ENCODE results near the gene ALKBH4.
A peak's percentile ranks its signal among the peaks of the same experiment; 100 is the strongest.
"Not testable (repeated sequence)": the region's sequence is repeated elsewhere in the genome, so short reads cannot be mapped to it uniquely, and the experiment has no call there.

Gene ALKBH4

DNA sequence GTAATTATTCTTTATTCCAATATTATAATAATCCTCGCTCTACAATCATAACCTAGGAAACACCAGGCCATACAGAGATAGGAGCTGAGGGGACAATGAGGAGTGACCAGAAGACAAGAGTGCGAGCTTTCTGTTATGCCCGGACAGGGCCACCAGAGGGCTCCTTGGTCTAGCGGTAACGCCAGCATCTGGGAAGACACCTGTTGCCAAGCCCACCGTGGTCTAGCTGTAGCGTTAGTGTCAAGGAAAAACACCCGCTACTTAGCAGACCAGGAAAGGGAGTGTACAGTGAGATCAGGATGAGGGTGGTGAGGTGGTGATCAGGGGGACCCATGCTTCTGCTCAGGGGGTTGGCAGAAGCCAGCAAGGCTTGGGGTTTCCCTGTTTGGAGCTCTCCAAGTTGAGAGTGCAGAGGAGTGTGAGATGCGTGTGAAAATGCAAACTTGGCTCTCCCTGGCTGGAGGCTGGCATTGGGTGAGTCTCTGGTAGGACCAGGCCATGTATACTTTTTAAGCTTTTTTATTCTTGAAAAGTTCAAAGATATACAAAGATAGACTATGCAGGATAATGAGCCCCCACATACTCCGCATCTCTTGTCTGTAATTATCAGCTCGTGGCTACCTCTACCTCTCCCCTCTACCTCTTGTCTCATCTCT lies 15.4 kb upstream of the ALKBH4 start:
- peak; percentile 33; the same call in 1 of the 2 replicates for TF ChIP-seq TCF4 (CRISPR knock-in tag; IDR thresholded peaks at IDR 0.05; ENCODE audit: borderline replicate concordance)

DNA sequence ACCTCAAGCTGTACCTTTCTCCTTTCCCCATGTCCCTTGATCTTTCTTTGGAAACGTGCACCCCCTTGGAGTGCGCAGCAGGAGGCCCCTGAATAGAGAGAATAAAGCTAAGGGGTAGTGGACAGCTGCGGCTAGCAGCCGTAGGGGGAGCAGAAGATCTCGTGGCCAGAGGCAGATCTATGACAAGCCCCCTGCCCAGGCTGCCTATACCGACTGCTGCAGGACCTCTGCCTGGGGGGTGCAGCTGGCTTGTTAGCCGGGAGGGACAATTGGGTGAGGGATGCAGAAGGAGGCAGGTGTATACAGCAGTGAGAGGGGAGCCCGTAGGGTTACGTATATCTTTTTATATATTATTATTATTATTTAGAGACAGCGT lies 14.5 kb upstream of the ALKBH4 start:
- peak; percentile 20 for ATAC-seq

More for the DNA sequence above, 15.4 kb upstream of the ALKBH4 start:
- ATAC-seq = peak; percentile 18; the same call in 2 of the 3 replicates

DNA sequence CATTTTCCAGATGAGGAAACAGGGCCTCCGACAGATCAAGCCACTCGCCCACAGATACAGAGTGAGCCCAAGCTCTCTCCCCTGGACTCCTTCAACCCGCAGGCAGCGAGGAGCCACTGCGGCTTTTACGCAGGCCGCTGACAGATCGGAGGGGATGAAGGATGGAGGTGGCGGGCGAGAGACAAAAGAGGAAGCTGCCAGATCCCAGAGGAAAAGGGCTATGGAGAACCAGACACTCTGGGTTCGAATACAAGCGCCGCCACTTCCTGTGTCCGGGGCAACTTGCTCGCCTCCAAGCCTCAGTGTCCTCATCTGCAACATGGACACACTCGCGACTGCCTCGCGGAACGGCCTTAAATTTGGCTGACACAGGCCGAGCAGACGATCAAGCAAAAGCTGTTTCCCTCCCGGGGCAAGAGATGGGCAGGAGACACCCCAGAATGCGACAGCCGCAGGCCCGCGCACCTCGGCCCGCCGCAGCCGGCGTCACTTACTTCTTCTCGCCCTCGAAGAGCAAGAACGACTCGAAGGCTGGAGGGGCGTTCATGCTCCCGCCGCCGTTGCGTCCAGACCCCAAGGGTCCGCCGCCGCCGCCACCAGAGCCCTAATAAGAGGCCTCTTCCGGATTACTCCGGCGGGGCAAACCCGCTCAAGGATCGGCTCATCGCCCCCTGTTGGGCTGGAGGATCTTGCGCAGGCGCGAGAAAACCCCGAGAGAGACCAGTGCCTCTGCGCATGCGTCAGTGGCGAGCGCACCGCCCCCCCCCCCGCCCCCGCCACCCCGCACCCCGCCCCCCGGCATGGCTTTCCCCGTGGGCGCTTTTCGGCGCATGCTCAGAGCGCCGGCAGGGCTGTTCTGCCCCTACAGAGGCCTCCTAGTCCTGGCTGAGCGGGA lies 13.9 kb upstream of the ALKBH4 start, which contains the start of gene POLR2J:
Gene POLR2J (minus strand): TSS at position 609 of the 895 bp plus-strand sequence. CDS start 62 bp downstream, at position 547.
- peak; percentile 84 for ATAC-seq

DNA sequence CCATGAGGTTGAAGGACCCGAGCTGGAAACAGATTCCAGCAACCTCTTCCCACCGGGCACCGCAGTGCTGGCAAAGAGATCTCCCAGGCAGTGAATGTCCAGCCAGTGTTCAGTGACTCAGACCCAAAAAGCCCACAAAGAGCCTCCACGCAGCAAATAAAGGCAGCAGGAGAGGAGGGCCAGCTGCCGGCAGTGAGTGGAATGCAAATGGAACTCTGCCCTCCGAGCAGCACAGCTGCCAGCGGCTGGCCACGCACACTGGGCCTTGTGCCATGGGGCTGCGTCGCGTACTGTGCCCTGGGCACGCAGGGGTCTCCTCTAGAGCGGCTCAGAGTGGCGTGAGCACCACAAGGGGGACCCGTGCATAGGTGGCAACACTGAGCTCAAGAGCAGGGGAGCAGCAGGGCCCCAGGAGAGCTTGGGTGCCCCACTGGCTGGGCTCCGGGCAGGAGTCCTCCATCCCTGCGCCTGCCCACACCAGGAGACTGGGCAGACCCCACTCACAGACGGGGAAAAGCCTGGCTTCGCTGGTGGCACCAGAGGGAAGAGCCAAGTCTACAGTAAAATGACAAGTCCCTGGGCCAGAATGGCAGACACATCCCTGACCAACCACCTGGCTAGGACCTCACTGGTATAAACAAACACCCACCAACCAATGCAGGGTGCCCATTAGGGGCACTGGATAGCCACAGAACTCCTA lies 10.2 kb upstream of the ALKBH4 start:
- ATAC-seq = peak; percentile 5; the same call in 2 of the 3 replicates

DNA sequence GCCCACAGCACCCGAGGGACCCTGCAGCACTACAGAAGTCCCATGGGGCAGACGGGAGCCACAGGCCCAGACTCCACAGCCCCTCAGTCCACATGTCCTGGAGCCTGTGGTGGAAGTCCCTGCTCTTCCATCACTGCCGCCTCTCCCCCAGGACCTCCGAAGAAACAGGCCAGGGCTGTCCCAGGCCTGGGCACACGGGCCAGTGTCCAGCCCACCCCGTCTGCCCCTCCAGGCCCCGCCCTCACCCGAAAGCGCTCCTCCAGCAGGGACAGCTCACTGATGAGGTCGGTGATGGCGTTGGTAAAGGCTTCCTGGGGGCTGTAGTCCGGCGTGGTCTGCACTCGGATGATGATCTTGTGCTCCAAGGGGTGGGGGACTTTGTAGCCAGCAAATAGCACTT lies 9.5 kb upstream of the ALKBH4 start:
- not testable (repeated sequence) for ATAC-seq

DNA sequence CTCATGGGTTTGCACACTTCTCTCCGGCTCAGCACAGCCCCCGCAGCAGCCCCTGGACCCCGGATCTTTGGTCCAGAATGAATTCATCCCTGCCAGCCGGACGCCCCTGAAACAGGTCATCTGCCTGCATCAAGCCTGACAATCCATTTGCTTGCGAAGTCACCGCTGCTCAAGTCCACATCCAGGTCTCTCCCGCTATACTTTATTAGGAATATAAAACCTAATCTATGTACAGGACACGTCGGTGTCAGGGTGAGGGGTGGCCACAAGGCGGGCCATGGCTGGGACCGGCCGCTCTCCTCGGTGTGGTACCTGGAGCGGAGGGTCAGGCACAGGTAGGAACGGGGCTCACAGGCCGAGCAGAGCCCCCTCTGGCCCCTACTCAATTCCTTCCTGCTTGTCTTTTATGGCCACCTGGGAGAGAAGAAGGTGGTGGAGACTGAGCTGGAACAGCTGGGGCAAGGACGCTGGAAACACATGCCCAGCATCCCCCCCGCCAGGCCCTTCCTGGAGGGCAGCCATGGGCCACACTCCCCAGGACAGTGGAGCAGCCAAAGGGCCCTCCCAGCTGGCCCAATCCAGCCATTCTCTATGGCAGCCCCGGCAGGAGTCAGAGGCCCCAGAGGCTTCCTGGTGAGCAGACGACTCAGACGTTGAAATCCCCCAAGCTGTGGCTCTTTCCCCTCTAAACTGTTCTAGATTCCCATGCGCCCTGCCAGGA lies 8.8 kb upstream of the ALKBH4 start:
- no peak for ATAC-seq
- TF ChIP-seq, protein P1, sequence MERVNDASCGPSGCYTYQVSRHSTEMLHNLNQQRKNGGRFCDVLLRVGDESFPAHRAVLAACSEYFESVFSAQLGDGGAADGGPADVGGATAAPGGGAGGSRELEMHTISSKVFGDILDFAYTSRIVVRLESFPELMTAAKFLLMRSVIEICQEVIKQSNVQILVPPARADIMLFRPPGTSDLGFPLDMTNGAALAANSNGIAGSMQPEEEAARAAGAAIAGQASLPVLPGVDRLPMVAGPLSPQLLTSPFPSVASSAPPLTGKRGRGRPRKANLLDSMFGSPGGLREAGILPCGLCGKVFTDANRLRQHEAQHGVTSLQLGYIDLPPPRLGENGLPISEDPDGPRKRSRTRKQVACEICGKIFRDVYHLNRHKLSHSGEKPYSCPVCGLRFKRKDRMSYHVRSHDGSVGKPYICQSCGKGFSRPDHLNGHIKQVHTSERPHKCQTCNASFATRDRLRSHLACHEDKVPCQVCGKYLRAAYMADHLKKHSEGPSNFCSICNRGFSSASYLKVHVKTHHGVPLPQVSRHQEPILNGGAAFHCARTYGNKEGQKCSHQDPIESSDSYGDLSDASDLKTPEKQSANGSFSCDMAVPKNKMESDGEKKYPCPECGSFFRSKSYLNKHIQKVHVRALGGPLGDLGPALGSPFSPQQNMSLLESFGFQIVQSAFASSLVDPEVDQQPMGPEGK (CRISPR knock-in tag; IDR thresholded peaks at IDR 0.05; ENCODE audit: borderline replicate concordance) = no peak
- TF ChIP-seq ESRRG (CRISPR knock-in tag; IDR thresholded peaks at IDR 0.05) (no peak), BACH2 (CRISPR knock-in tag; IDR thresholded peaks at IDR 0.05; ENCODE audit: borderline replicate concordance) (no peak), ZNF8 (CRISPR knock-in tag; IDR thresholded peaks at IDR 0.05) (no peak), ISL1 (CRISPR knock-in tag; IDR thresholded peaks at IDR 0.05) (no peak)

DNA sequence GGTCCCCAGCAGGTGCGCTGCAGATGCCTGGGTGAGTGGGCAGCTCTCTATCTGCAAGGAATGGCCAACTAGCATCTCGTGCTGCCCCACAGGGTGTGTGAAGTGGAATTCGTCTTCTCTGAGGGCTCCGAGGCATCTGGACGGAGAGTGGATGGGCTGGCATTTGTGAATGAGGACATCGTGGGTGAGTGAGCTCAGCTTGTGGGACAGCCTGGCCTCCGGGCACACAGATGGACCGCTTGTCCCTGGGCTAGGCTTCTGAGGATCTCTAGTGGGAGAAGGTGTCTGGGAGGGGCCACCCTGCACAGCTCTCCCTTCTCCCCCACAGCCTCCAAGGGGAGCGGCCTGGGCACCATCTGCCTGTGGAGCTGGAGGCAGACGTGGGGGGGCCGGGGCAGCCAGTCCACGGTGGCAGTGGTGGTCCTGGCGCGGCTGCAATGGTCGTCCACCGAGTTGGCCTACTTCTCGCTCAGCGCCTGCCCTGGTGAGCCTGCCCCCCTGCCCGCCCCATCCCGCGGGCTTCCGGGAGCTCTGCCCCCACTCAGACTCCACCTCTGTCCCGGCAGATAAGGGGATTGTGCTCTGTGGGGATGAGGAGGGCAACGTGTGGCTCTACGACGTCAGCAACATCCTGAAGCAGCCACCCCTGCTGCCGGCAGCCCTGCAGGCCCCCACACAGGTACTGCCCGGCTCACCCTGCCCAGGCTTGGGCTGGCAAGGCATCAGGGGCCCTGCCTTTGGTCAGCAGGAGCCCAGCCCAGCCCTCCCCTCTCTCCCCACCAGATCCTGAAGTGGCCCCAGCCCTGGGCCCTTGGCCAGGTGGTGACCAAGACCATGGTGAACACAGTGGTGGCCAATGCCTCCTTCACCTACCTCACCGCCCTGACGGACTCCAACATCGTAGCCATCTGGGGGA lies 7.7 kb upstream of the ALKBH4 start:
- no peak for ATAC-seq
- TF ChIP-seq ESRRG (CRISPR knock-in tag; IDR thresholded peaks at IDR 0.05) (no peak), ZFP3 (CRISPR knock-in tag; IDR thresholded peaks at IDR 0.05) (no peak), RARB (CRISPR knock-in tag; IDR thresholded peaks at IDR 0.05) (no peak), TOX (CRISPR knock-in tag; IDR thresholded peaks at IDR 0.05; ENCODE audit: borderline replicate concordance) (no peak), ARNTL (CRISPR knock-in tag; IDR thresholded peaks at IDR 0.05; ENCODE audit: borderline replicate concordance, low read depth) (no peak), ZNF8 (CRISPR knock-in tag; IDR thresholded peaks at IDR 0.05) (no peak), PPARA (CRISPR knock-in tag; IDR thresholded peaks at IDR 0.05; ENCODE audit: borderline replicate concordance) (no peak), OSR1 (CRISPR knock-in tag; IDR thresholded peaks at IDR 0.05) (no peak), SNAI2 (CRISPR knock-in tag; IDR thresholded peaks at IDR 0.05) (no peak), GLIS3 (CRISPR knock-in tag; IDR thresholded peaks at IDR 0.05) (no peak), ZC3H10 (CRISPR knock-in tag; IDR thresholded peaks at IDR 0.05) (no peak), ZNF70 (CRISPR knock-in tag; IDR thresholded peaks at IDR 0.05) (no peak)
- TF ChIP-seq, protein P2, sequence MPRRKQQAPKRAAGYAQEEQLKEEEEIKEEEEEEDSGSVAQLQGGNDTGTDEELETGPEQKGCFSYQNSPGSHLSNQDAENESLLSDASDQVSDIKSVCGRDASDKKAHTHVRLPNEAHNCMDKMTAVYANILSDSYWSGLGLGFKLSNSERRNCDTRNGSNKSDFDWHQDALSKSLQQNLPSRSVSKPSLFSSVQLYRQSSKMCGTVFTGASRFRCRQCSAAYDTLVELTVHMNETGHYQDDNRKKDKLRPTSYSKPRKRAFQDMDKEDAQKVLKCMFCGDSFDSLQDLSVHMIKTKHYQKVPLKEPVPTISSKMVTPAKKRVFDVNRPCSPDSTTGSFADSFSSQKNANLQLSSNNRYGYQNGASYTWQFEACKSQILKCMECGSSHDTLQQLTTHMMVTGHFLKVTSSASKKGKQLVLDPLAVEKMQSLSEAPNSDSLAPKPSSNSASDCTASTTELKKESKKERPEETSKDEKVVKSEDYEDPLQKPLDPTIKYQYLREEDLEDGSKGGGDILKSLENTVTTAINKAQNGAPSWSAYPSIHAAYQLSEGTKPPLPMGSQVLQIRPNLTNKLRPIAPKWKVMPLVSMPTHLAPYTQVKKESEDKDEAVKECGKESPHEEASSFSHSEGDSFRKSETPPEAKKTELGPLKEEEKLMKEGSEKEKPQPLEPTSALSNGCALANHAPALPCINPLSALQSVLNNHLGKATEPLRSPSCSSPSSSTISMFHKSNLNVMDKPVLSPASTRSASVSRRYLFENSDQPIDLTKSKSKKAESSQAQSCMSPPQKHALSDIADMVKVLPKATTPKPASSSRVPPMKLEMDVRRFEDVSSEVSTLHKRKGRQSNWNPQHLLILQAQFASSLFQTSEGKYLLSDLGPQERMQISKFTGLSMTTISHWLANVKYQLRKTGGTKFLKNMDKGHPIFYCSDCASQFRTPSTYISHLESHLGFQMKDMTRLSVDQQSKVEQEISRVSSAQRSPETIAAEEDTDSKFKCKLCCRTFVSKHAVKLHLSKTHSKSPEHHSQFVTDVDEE (CRISPR knock-in tag; IDR thresholded peaks at IDR 0.05) = no peak
- TF ChIP-seq, protein P3, sequence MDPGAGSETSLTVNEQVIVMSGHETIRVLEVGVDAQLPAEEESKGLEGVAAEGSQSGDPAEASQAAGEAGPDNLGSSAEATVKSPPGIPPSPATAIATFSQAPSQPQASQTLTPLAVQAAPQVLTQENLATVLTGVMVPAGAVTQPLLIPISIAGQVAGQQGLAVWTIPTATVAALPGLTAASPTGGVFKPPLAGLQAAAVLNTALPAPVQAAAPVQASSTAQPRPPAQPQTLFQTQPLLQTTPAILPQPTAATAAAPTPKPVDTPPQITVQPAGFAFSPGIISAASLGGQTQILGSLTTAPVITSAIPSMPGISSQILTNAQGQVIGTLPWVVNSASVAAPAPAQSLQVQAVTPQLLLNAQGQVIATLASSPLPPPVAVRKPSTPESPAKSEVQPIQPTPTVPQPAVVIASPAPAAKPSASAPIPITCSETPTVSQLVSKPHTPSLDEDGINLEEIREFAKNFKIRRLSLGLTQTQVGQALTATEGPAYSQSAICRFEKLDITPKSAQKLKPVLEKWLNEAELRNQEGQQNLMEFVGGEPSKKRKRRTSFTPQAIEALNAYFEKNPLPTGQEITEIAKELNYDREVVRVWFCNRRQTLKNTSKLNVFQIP (CRISPR knock-in tag; IDR thresholded peaks at IDR 0.05; ENCODE audit: borderline replicate concordance, low read depth) = no peak
- TF ChIP-seq, protein P4, sequence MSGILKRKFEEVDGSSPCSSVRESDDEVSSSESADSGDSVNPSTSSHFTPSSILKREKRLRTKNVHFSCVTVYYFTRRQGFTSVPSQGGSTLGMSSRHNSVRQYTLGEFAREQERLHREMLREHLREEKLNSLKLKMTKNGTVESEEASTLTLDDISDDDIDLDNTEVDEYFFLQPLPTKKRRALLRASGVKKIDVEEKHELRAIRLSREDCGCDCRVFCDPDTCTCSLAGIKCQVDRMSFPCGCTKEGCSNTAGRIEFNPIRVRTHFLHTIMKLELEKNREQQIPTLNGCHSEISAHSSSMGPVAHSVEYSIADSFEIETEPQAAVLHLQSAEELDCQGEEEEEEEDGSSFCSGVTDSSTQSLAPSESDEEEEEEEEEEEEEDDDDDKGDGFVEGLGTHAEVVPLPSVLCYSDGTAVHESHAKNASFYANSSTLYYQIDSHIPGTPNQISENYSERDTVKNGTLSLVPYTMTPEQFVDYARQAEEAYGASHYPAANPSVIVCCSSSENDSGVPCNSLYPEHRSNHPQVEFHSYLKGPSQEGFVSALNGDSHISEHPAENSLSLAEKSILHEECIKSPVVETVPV (CRISPR knock-in tag; IDR thresholded peaks at IDR 0.05) = no peak

Measured in SK-N-SH treated with all-trans-retinoic acid at 6 μM for 48 hours (cell line).